NCI-H774 (cell line): Measurements from ENCODE around the gene PDILT.

ENCODE experiments used
- DNase-seq: peaks from one replicate; lab custom pipeline; 2025; lab: John Stamatoyannopoulos, UW

The PDILT gene

GRCh38 chr16:20401475-20402016, 3.0 kb downstream of the PDILT start:
- DNase-seq, result no peak

DNA sequence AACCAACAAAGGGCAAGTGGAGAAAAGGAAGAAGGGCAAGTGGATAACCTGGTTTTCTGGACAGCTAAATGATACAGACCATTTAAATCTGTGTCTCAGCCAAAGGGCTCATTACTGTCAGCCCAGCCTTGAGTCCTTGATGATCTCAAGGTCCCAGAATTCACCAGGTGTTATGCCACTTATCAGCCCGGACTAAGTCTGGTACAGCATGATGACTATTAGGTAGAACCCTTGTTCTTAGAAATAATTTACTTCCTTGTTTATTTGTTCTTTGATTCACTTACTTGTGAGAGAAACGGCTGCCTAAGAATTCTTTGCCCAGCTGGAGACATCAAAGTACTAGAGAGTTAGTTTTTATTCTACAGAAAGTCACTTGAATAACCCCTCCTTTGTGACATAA, 3.5 kb downstream of the PDILT start:
- no peak for DNase-seq

DNA sequence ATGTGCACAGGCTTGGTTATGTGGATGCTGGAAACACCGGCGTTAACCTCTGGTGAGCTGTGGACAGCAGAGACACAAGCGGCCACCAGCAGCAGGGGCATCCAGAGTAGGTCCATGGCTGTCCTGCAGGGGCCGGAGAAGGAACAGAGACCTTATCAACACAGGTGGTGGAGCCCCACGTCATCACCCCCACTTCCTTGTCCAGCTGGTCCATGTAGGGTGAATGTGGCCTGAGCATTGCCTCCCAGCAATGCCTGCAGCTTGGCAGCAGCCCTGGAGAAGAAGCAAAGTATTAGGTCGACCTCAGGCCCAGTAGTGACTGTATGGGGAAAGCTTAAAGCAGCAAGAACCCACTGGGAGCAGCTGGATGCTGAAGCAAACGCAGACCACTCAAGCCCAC, 5.4 kb downstream of the PDILT start:
- no peak for DNase-seq

DNA sequence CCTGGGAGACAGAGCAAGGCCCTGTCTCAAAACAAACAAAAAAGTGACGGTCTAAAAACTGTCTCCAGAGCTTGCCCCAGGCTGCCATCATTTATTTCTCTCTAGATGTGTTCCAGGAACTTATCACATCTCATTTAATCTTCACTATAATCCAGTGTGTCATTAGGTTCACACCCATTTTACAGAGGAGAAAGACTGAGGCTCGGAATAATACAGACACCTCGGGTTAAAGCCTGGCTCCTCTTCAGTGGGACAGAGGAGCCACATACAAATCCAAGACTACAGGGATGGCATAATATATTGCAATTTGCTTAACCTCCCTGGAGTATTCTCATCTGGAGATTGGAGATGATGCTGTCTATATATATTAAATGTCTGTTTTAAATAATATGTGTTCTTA, 5.9 kb downstream of the PDILT start:
- no peak for DNase-seq

DNA sequence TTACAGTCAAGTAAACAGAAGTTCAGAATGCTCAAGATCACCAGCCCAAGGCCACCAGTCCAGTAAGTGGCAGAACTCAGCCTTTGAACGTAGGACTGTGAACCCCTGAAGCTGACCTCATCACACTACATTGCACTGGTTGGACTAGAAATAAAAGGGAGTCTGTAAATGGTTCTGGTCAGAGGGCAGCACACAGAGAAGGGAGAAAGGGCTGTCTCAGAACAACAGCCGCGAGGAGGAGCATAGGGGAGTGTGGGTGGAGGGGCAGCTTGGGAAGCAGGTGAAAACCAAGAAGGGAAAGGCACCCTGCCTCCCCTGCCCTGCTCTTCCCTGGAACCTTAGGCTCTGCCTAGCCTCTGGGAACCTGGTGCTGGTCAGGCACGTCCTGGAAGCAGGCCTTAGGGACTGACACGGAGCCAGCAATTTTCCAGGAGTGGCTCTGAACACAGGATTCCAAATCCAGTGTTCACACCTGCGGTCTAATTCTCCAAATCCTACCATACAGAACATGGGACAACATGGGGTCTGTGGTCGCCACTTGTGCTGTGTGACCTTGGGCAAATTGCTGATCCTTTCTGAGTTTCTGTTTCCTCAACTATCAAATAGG, 7.0 kb downstream of the PDILT start:
- no peak for DNase-seq

- DNase-seq, result no peak
These were observed 7.6 kb downstream of the PDILT start for GRCh38 chr16:20396846-20397467.

GRCh38 chr16:20395946-20396345, 8.6 kb downstream of the PDILT start:
- no peak for DNase-seq

GRCh38 chr16:20393801-20394577, 10.5 kb downstream of the PDILT start:
- no peak for DNase-seq

DNA sequence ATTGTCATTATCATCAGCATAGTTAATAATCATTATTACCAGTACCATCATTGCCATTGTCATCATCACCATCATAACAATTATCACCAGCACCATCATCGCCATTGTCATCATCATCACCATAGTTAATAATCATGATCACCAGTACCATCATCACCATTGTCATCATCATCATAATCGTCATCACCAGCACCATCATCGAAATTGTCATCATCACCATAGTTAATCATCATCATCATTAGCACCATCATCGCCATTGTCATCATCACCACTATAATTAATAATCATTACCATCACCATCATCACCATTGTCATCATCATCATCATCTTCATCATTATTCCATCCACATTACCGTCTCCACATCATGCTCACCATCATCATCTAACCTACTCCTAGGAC, 13.5 kb downstream of the PDILT start:
- DNase-seq, result no peak

- DNase-seq, result no peak
These were observed 15.7 kb downstream of the PDILT start for GRCh38 chr16:20388854-20389253.

- DNase-seq, result no peak
These were observed 16.6 kb downstream of the PDILT start for GRCh38 chr16:20387978-20388377.

- peak; percentile 44 for DNase-seq
These were observed 18.4 kb downstream of the PDILT start for GRCh38 chr16:20385844-20386832.

DNA sequence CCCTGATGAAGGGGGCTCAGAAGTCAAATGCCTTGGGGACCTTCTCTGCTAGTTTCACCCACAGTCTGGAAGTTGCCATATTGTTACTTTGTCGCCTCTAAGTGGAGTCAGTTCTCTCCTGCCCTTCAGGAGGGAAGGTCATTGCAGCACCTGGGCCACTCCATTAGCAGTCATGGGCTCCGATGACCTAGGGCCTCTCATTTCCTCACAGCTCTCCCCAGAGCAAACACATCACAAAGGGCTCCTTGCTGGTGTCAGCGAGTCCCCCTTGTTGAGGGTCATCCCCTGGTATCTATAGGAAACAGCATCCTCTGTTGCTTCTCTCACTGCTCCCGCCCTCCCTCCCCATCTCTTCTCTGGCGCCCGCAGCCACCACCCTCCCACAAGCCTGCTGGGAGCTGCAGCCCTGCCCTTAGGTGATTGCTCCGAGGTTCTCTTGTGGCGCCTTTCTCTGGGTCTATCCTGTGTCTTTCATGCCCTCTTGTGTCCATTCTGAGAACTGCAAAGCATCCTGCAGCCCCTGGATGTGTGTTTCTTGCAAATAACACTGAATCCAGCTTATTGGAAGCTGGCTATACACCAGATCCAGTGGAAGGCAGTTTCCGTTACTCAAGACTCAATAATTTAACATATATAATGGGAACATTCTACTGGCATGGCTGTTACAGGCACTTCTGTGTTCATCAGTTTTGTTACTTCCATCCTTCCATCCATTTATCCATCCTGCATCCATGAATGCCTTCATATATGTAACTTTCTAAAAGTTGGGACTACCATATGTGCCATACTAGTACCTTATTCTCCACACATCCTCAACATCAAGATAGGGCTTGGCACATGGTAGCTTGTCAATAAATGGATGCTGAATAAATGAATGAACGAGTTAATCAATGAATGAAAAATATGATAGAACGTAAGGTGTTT, 21.2 kb downstream of the PDILT start:
- peak; percentile 83 for DNase-seq

- DNase-seq, result no peak
These were observed 22.2 kb downstream of the PDILT start for GRCh38 chr16:20382202-20382948.

DNA sequence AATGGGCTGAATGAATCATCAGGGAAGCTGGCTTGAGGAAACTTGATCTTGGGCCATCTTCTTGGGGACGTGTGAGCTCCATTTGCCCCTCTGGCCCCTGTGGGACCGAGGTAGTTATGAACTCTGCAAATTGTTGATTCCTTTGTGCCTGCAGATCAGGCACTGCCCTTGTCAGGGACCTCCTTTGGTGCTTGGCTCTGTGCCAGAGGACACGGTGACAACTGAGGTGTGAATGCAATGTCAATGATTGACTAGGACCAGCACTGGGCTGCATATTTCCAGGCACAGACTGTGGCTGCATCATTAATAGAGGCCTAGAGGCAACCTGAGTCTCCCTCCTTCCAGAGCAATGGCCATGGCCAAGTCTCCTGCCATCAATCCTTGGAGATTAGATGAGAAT, 23.8 kb downstream of the PDILT start:
- no peak for DNase-seq

GRCh38 chr16:20377181-20377580, 27.4 kb downstream of the PDILT start:
- DNase-seq, result no peak

- no peak for DNase-seq
These were observed 31.8 kb downstream of the PDILT start for GRCh38 chr16:20372701-20373100.

DNA sequence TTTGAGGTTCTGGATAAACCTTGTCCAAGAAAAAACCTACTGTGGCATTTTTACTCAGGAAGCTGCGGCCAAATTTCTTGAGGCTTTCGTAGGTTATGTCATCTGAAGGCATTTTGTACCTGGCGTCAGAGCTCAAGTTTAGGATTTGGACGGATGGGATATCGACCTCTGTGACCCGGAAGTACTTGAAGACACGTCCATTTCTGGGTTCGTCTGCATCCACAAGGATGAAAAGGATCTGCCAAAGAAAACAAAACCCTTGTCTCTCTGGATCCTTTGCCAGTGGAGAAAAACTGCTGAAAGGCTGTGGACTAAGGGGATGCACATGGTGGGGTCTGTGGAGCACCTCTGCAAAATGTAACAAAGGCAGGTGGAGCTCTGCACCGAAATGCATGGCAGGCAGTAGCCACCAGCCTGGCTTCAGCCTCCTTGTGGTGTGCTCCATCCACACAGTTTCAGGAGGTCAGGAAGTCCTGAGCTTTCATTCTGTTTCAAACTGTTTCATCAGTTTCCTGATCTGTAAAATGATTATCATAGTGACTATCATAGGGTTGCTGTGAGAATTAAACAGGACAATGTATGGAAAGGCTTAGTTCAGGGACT, 35.0 kb downstream of the PDILT start:
- no peak for DNase-seq

- no peak for DNase-seq
These were observed 40.5 kb downstream of the PDILT start for GRCh38 chr16:20364051-20364450.

DNA sequence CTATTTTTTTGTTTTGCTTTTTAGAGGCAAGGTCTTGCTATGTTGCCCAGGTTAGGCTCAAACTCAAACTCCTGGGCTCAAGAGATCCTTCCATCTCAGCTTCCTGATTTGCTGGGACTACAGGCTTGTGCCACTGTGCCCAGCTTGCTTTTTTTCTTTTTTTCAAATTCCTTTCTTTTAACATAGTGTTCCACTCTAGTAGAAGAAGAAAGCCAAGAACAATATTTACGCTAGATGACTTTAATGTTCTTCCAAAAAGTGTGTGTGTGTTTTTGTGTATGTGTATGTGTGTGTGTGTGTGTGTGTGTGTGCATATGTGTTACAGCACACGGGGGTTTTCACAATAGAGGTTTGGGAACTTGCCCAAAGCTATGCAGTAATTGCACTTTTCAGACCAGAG, 41.3 kb downstream of the PDILT start:
- no peak for DNase-seq
